CD4-positive, CD25-positive, alpha-beta regulatory T cell (primary cell): ENCODE measurements around the gene RAPGEF2. TPM values are rescaled to one million over a fixed set of nuclear protein-coding genes. Genes with fewer than 3 reads are reported as not detected.

Experiments
- ATAC-seq, 2 donors: fragments of 150-1000 bp; cut with Tn5 transposase; one replicate each; pipeline ENCODE4 v1.10.0; 2021; ENCODE audit warnings: low read depth in 2 of 2, moderate number of reproducible peaks in 2 of 2, moderate library complexity in 1 of 2
- DNase-seq, 3 donors: peaks; one replicate each; pipeline versions ENCODE4 v3.0.0 to v3.0.0-alpha.2; 2012 to 2022; ENCODE audit warnings: mixed read lengths in 1 of 3
- H3K27ac ChIP-seq: one replicate; pipeline ENCODE4 v1.7.0; 2013; ENCODE audit warnings: mild to moderate bottlenecking, low read length; ENCODE audit not compliant: insufficient read depth, poor library complexity, severe bottlenecking
- H3K27me3 ChIP-seq: one replicate; pipeline ENCODE4 v1.7.0; 2013; ENCODE audit warnings: low read length; ENCODE audit not compliant: control insufficient read depth, insufficient read depth
- H3K36me3 ChIP-seq: one replicate; pipeline ENCODE4 v1.7.0; 2013; ENCODE audit warnings: mild to moderate bottlenecking, low read length, moderate library complexity; ENCODE audit not compliant: control insufficient read depth, insufficient read depth
- H3K4me1 ChIP-seq: 2 replicates; pipeline ENCODE4 v1.7.0; 2013; ENCODE audit warnings: mild to moderate bottlenecking, low read length; ENCODE audit not compliant: insufficient read depth, control insufficient read depth, poor library complexity, severe bottlenecking
- H3K4me3 ChIP-seq: one replicate; pipeline ENCODE4 v1.7.0; 2013; ENCODE audit warnings: low read depth, mild to moderate bottlenecking, low read length, moderate library complexity
- H3K9me3 ChIP-seq, 2 experiments: 1 replicate in 1 of 2; 2 replicates in 1 of 2; pipeline ENCODE4 v1.7.0; 2013; ENCODE audit warnings: low read length in 2 of 2, mild to moderate bottlenecking in 1 of 2, moderate library complexity in 1 of 2; ENCODE audit not compliant: control insufficient read depth in 2 of 2
- H3K27ac Mint-ChIP-seq, 3 donors: one replicate each; pipeline ENCODE4 v1.8.0; 2020 to 2022; ENCODE audit warnings: mild to moderate bottlenecking in 3 of 3, mixed read lengths in 3 of 3, moderate library complexity in 2 of 3
- H3K27me3 Mint-ChIP-seq: one replicate; pipeline ENCODE4 v1.8.0; 2022; ENCODE audit warnings: mild to moderate bottlenecking, mixed read lengths
- H3K36me3 Mint-ChIP-seq: one replicate; pipeline ENCODE4 v1.8.0; 2020; ENCODE audit warnings: mixed read lengths
- H3K4me1 Mint-ChIP-seq, 4 donors: one replicate each; pipeline ENCODE4 v1.8.0; 2020 to 2022; ENCODE audit warnings: mixed read lengths in 4 of 4, mild to moderate bottlenecking in 1 of 4
- H3K4me3 Mint-ChIP-seq, 4 donors: one replicate each; pipeline ENCODE4 v1.8.0; 2020 to 2022; ENCODE audit warnings: mild to moderate bottlenecking in 4 of 4, mixed read lengths in 4 of 4, moderate library complexity in 3 of 4
- H3K9me3 Mint-ChIP-seq, 7 donors: one replicate each; pipeline ENCODE4 v1.8.0; 2020 to 2022; ENCODE audit warnings: mixed read lengths in 7 of 7, mild to moderate bottlenecking in 3 of 7, moderate library complexity in 2 of 7
- polyA plus RNA-seq, 4 donors: library from polyadenylated mRNA; unstranded; fragments of 300-500 nt; fragmentation: Illumina TruSeq; gene quantifications; one replicate each; pipeline ENCODE4 v1.2.3, GENCODE V29; 2021
- total RNA-seq: library from RNA; stranded (reverse); gene quantifications from one replicate; pipeline ENCODE4 v1.2.3, GENCODE V29; 2022

RAPGEF2 gene
- total and polyA plus RNA-seq, 5 donors from 2014 or later, result 0.54 to 26.9 (median 1.3) TPM

DNA sequence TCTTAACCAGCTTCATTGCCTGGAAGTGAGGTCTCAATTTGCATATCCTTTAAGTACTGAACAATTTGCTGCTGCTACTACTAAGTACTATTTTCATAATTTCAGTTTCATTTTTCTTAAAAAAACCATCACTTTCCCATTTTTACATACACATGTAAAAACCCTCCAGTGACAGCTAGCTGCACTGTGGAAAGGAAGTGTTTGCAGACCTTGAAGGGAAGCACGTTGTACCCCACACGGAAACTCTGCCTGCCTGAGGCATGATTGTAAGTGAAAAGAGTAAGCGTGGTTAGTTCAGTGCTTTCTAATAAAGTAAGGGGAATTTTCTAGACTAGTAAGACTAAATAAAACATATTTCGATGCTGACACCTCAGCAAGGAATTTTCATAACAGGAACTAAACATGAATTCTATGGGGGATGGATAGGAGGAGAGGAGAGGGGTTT is 103.6 kb downstream of the RAPGEF2 start:
- Histone ChIP-seq H3K4me1 (peaks cover 10% of the 10 kb centered on the region), H3K4me3 (peak overlapping the region; percentile 60), H3K9me3 (no peaks in the 10 kb centered on the region), H3K36me3 (no peaks in the 10 kb centered on the region), H3K27me3 (no peaks in the 10 kb centered on the region), H3K27ac (no peak overlapping the region)
- Mint-ChIP-seq H3K36me3 (peaks cover 5% of the 10 kb centered on the region), H3K27me3 (no peaks in the 10 kb centered on the region), H3K4me1 (peaks cover 24 to 29% (median 25%) of the 10 kb centered on the region in 4 donors), H3K27ac (peak overlapping the region in 2 of 3 donors; percentile 57 to 90), H3K9me3 (no peaks in the 10 kb centered on the region), H3K4me3 (peak overlapping the region in 3 of 4 donors; percentile 7 to 85 (median 52))
- ATAC-seq, result peak; percentile 45 to 53
- DNase-seq, result peak in 2 of 3 donors; percentile 10 to 72

DNA sequence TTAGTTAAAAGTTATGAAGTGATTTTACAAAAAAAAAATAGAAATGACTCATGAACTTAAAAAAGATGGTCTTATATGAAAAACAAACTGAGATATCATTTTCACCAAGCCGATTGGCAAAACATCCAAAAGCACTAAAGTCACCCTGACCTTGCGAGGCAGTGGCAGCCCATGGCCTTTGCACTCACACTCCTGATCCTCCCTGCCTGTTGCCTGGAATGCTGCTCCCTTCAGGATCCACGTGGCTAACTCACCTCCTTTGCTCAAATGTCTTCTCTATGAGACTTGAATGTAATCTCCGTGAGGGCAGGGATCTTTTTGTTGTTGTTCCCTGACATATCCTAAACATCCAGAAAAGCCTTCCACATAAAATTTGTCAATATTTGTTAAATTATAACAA is 106.4 kb downstream of the RAPGEF2 start:
- Mint-ChIP-seq H3K27ac (no peak overlapping the region), H3K9me3 (no peaks in the 10 kb centered on the region), H3K4me3 (no peak overlapping the region), H3K4me1 (peaks cover 19 to 22% (median 20%) of the 10 kb centered on the region in 4 donors), H3K27me3 (no peaks in the 10 kb centered on the region), H3K36me3 (peaks cover 7% of the 10 kb centered on the region)
- Histone ChIP-seq H3K4me3 (no peak overlapping the region), H3K27me3 (no peaks in the 10 kb centered on the region), H3K27ac (no peak overlapping the region), H3K4me1 (peaks cover 10% of the 10 kb centered on the region), H3K9me3 (no peaks in the 10 kb centered on the region), H3K36me3 (no peaks in the 10 kb centered on the region)
- ATAC-seq (no peak), DNase-seq (no peak)

DNA sequence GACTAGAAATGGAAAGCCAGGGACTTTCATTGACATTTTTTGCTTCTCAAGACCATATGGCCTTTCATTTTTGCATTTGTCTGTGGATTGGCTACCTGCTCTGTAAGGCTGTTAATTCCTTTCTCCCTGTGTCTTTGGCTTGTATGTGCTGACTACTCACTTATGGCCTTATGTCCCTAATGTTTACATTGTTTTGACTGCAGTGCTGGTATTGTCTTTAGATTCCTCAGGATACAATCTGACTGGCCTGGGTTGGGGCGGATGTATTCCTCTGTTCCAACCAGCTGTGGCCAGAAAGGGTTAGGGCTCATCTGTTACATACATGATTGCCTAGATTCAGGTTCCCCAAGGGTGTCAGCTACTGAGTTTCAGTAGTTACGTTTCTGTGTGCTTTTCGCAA is 108.1 kb downstream of the RAPGEF2 start:
- Histone ChIP-seq H3K4me1 (peaks cover 7% of the 10 kb centered on the region), H3K36me3 (no peaks in the 10 kb centered on the region), H3K9me3 (no peaks in the 10 kb centered on the region), H3K27ac (no peak overlapping the region), H3K4me3 (no peak overlapping the region), H3K27me3 (no peaks in the 10 kb centered on the region)
- peaks cover 7% of the 10 kb centered on the region for H3K36me3 Mint-ChIP-seq
- DNase-seq (no peak), ATAC-seq (no peak)
- H3K9me3 Mint-ChIP-seq, result no peaks in the 10 kb centered on the region
- H3K4me3 Mint-ChIP-seq, result no peak overlapping the region
- H3K4me1 Mint-ChIP-seq, result peaks cover 12 to 19% (median 16%) of the 10 kb centered on the region in 4 donors
- H3K27ac Mint-ChIP-seq, result no peak overlapping the region
- H3K27me3 Mint-ChIP-seq, result no peaks in the 10 kb centered on the region

DNA sequence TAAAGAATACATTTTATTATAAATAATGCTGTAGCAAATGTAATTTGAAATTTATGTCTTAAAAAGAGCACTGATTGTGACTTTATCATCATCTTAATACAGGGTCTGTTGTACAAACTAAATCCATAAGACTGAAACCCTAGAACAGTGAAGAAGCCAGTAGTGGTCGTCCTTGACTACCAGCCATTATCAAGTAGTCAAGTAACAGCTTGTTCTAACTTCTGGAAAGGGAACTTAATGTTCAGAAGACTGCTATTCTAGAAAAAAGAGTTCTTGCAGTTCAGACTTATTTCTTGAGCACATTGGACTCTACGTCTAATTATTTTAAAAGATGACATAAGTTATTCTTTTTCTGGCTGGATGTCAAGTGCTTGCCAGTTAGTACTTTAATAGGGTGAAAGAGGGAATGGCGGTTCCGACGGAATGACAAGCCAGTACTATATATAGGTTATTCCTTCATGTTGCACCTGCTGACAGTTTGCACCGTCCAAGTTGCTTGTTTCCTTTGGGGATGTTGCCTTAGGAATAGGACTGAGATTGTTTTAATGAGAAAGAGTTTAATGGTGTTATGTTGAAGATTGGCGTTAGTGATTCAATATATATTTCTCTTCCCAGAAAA is 109.9 kb downstream of the RAPGEF2 start:
- no peaks in the 10 kb centered on the region for H3K36me3 ChIP-seq
- DNase-seq, result no peak
- no peaks in the 10 kb centered on the region for H3K4me1 ChIP-seq
- no peak for ATAC-seq
- Mint-ChIP-seq H3K27ac (no peak overlapping the region), H3K4me3 (no peak overlapping the region), H3K27me3 (no peaks in the 10 kb centered on the region), H3K4me1 (peaks cover 0 to 14% (median 3%) of the 10 kb centered on the region in 4 donors), H3K9me3 (no peaks in the 10 kb centered on the region), H3K36me3 (peaks cover 7% of the 10 kb centered on the region)
- no peaks in the 10 kb centered on the region for H3K9me3 ChIP-seq
- H3K4me3 ChIP-seq, result no peak overlapping the region
- H3K27ac ChIP-seq, result no peak overlapping the region
- no peaks in the 10 kb centered on the region for H3K27me3 ChIP-seq

DNA sequence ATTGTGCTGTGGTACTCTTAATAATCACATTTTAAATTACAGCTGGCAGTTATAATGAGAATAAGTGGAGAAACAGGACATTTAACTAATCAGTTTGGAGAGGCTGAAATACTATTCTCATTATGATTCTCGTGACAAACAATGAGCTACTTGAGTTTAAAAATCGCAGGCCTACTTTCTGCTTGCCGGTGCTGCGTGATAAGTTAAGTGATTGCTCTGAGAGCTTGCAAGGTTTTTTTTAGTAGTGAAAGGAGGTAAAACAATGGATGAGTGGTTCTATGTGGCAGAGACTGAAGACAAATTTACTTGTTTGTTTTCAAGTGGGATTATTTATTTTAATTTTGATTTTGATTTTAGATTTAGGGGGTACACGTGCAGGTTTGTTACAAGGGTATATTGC is 114.0 kb downstream of the RAPGEF2 start:
- Histone ChIP-seq H3K4me1 (no peaks in the 10 kb centered on the region), H3K36me3 (no peaks in the 10 kb centered on the region), H3K27me3 (no peaks in the 10 kb centered on the region), H3K9me3 (no peaks in the 10 kb centered on the region), H3K27ac (no peak overlapping the region), H3K4me3 (no peak overlapping the region)
- no peaks in the 10 kb centered on the region for H3K9me3 Mint-ChIP-seq
- no peaks in the 10 kb centered on the region for H3K27me3 Mint-ChIP-seq
- no peak overlapping the region for H3K4me3 Mint-ChIP-seq
- DNase-seq (no peak), ATAC-seq (no peak)
- no peak overlapping the region for H3K27ac Mint-ChIP-seq
- peaks cover 5% of the 10 kb centered on the region for H3K36me3 Mint-ChIP-seq
- peaks cover 0 to 12% (median 5%) of the 10 kb centered on the region in 4 donors for H3K4me1 Mint-ChIP-seq

DNA sequence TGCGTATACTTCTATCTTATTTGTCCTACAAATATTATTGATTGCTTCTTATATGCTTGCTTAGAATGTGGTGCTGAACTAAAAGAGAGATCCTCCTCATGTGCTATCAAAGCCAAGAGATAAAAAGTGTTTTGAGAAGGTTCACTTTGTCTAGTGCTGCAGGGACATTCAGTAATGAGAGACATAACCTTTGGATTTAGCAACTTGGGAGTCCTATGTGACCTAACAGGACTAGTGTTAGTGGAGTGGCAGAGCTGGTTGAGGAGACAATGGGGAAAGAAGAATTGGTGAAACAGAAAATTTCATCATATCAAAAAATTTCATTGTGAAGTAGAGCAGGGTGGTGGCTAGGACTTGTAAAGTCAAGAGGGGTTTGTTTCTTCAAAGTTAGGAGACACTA is 117.0 kb downstream of the RAPGEF2 start:
- Mint-ChIP-seq H3K27me3 (no peaks in the 10 kb centered on the region), H3K4me1 (peaks cover 5 to 9% (median 8%) of the 10 kb centered on the region in 4 donors), H3K9me3 (no peaks in the 10 kb centered on the region), H3K27ac (no peak overlapping the region), H3K36me3 (peaks cover 5% of the 10 kb centered on the region), H3K4me3 (no peak overlapping the region)
- no peak overlapping the region for H3K4me3 ChIP-seq
- ATAC-seq (no peak), DNase-seq (no peak)
- H3K9me3 ChIP-seq, result no peaks in the 10 kb centered on the region
- H3K27ac ChIP-seq, result no peak overlapping the region
- H3K36me3 ChIP-seq, result no peaks in the 10 kb centered on the region
- H3K27me3 ChIP-seq, result no peaks in the 10 kb centered on the region
- no peaks in the 10 kb centered on the region for H3K4me1 ChIP-seq

DNA sequence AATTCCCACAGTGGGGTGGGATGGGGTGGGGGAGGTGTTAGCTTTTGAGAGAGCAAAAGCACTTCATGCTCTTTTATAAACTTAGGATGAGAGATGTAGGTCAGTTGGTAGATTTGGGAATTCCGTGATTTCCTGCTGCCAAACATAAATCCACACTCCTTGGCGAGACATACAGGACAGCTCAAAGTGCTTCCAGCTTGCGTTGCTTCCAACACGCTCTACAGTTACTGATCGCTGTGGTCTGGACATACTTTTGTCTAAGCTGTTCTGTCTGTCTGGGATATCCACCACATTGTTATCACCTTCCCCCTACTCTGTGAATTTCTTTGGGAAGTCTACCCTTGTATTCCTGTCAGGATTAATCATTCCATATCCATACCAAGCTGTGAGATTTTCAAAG is 117.5 kb downstream of the RAPGEF2 start:
- no peaks in the 10 kb centered on the region for H3K36me3 ChIP-seq
- H3K4me3 ChIP-seq, result no peak overlapping the region
- ATAC-seq (no peak), DNase-seq (no peak)
- no peak overlapping the region for H3K27ac ChIP-seq
- Mint-ChIP-seq H3K27me3 (no peaks in the 10 kb centered on the region), H3K4me3 (no peak overlapping the region), H3K9me3 (no peaks in the 10 kb centered on the region), H3K27ac (no peak overlapping the region), H3K4me1 (peaks cover 5 to 11% (median 9%) of the 10 kb centered on the region in 4 donors), H3K36me3 (peaks cover 5% of the 10 kb centered on the region)
- no peaks in the 10 kb centered on the region for H3K4me1 ChIP-seq
- H3K9me3 ChIP-seq, result no peaks in the 10 kb centered on the region
- H3K27me3 ChIP-seq, result no peaks in the 10 kb centered on the region

DNA sequence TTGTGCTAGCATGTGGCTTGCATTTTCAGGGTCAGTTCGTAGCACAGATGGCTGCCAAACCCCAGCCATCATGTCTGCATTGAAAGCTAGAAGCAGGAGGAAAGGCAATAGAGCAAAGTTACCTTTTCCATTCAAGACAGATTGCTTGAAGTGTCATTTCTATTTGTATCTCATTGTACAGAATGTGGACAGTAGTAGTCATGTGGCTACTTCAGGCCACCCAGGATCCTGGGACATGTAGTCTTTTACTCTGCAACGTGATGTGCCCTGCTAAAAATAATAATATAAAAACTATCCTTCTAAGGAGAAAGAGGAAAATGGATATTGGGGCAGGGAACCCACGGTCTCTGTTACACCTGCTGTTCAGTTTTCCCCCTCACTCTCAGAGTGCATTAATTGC is 118.4 kb downstream of the RAPGEF2 start:
- no peaks in the 10 kb centered on the region for H3K27me3 ChIP-seq
- ATAC-seq (no peak), DNase-seq (no peak)
- H3K9me3 ChIP-seq, result no peaks in the 10 kb centered on the region
- Mint-ChIP-seq H3K36me3 (peaks cover 5% of the 10 kb centered on the region), H3K4me1 (peaks cover 7 to 16% (median 11%) of the 10 kb centered on the region in 4 donors), H3K9me3 (no peaks in the 10 kb centered on the region), H3K27ac (no peak overlapping the region), H3K27me3 (no peaks in the 10 kb centered on the region), H3K4me3 (no peak overlapping the region)
- H3K36me3 ChIP-seq, result no peaks in the 10 kb centered on the region
- no peak overlapping the region for H3K4me3 ChIP-seq
- no peak overlapping the region for H3K27ac ChIP-seq
- H3K4me1 ChIP-seq, result no peaks in the 10 kb centered on the region
